ENCODE data around the gene OTUD5. TPM values are rescaled to one million over a fixed set of nuclear protein-coding genes. Genes with fewer than 3 reads are reported as not detected.

OTUD5 gene
- polyA plus RNA-seq, 3 donors = 8.4 to 75.0 (median 12.4) TPM

DNA sequence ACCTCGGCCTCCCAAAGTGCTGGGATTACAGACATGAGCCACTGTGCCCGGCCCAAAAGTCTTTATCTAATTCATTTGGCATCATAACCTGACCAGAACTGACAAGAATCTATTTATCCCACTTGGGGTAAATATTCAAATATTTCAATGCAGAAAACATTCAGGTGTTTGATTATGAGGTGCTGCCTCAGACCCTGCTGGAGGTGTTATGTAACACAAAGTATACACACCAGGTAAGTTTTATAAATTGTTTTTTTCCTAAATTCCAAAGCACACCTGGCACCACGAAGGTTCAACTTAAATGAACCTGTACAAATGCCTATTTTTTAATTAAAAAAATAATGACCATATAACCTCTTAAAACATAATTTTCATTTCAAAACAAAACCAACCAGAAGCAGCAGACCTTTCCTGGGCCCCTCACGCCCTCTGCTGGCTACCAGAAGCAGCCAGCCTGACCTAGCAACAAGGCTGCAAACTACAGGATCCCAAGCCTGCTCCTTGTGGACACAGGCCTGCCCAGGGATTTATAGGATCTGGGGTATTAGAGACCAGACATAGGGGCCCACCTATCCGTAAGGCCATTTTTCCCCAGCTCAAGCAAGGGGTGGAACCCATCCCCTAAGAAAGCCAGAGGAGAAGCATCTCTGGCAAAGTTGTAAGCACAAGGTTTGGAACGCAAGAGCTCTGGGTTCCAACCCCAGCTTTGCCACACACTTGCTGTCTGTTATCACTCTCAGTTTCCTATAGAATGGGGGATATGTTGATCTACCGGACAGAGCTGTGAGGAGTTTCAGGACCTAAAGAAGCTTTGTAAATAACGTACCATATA lies 11.7 kb downstream of the OTUD5 start:
- Histone ChIP-seq H4K20me1 (ENCODE audit: insufficient read depth, low read length) (peaks cover 52% of the 10 kb centered on the region), H3K9ac (ENCODE audit: insufficient read depth, low read length, poor library complexity, severe bottlenecking) (no peak overlapping the region), H3K36me3 (replicated peaks in 1 of 2; ENCODE audit: control insufficient read depth in 1 of 2, insufficient read depth in 2 of 2, low read length in 2 of 2) (peaks cover 11 to 44% of the 10 kb centered on the region in 2 donors), H3K27me3 (ENCODE audit: control insufficient read depth in 2 of 2, insufficient read depth in 2 of 2, low read length in 2 of 2) (no peaks in the 10 kb centered on the region), H2AFZ (ENCODE audit: insufficient read depth, low read depth, low read length, poor library complexity, severe bottlenecking) (no peak overlapping the region), H3K79me2 (ENCODE audit: insufficient read depth, low read length) (peaks cover 61% of the 10 kb centered on the region), H3K4me3 (replicated peaks in 1 of 3; ENCODE audit: low read depth in 2 of 3, low read length in 3 of 3) (no peak overlapping the region), H3K9me3 (replicated peaks in 1 of 2; ENCODE audit: control insufficient read depth in 1 of 2, insufficient read depth in 1 of 2, low read length in 2 of 2) (no peaks in the 10 kb centered on the region), H3K27ac (ENCODE audit: low read depth in 1 of 2, low read length in 2 of 2) (no peak overlapping the region), H3K4me2 (replicated peaks; ENCODE audit: extremely low read depth, low read length, poor library complexity, severe bottlenecking) (no peak overlapping the region), H3K4me1 (ENCODE audit: control insufficient read depth in 1 of 2, insufficient read depth in 2 of 2, low read length in 2 of 2) (no peaks in the 10 kb centered on the region)
- no peak overlapping the region for H3K4me3 Mint-ChIP-seq
- H3K36me3 Mint-ChIP-seq = peaks cover 23 to 46% of the 10 kb centered on the region in 2 donors
- H3K4me1 Mint-ChIP-seq = peaks cover 8% of the 10 kb centered on the region
- no peaks in the 10 kb centered on the region for H3K9me3 Mint-ChIP-seq
- H3K27me3 Mint-ChIP-seq (ENCODE audit: low read depth in 3 of 3) = peaks cover 0 to 3% (median 0%) of the 10 kb centered on the region in 3 donors
- intact Hi-C loops (cut with micrococcal nuclease) = loop anchor here (5.0 to 10.0 kb wide), 2 partner anchors 51 to 53 kb away; partner anchors contain the start of genes PQBP1 (in 1 of the 2) and TIMM17B (in 1 of the 2)
- no CpG with 5 or more reads among the region's 8 CpGs for WGBS (ENCODE audit: insufficient coverage)
- peak overlapping the region in 6 of 7 donors; percentile 30 to 81 (median 50) for H3K27ac Mint-ChIP-seq
- DNase-seq = peak; percentile 31 to 46 (median 42)
- peak; percentile 73 for TF ChIP-seq CTCF (IDR thresholded peaks at IDR 0.05)

DNA sequence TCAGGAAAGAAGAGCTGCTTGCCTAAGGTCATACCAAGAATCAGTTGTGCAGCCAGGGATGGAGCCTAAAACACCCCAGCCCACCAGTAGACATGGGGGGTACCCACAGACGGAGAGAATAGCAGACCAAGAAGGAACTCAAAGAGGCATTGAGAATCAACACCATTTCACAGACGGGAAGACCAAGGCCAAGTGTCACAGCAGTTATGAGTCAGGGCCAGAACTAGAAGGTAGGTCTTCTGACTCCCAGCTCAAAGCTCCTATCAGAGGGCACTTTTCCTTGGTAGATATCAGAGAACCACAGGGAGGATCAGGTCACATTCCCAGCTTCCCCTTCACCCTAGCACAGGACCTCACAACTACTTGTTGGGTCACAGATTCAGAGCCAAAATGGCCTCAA lies 14.5 kb downstream of the OTUD5 start:
- no peaks in the 10 kb centered on the region for H3K9me3 ChIP-seq (replicated peaks in 1 of 2; ENCODE audit: control insufficient read depth in 1 of 2, insufficient read depth in 1 of 2, low read length in 2 of 2)
- Mint-ChIP-seq H3K4me1 (peaks cover 26% of the 10 kb centered on the region), H3K27ac (peak overlapping the region in 3 of 7 donors; percentile 50 to 65 (median 59)), H3K4me3 (no peak overlapping the region), H3K9me3 (no peaks in the 10 kb centered on the region), H3K36me3 (peaks cover 32 to 47% of the 10 kb centered on the region in 2 donors), H3K27me3 (ENCODE audit: low read depth in 3 of 3) (peaks cover 0 to 3% (median 1%) of the 10 kb centered on the region in 3 donors)
- intact Hi-C loops (cut with micrococcal nuclease) = loop anchor here in 1 of 2 donors (10.0 kb wide), 1 partner anchor 48 kb away; the partner anchor contains the start of genes PQBP1 and TIMM17B
- peaks cover 35% of the 10 kb centered on the region for H4K20me1 ChIP-seq (ENCODE audit: insufficient read depth, low read length)
- no peak overlapping the region for H3K9ac ChIP-seq (ENCODE audit: insufficient read depth, low read length, poor library complexity, severe bottlenecking)
- WGBS (ENCODE audit: insufficient coverage) = 86% methylated on average over 1 of the region's 2 CpGs
- TF ChIP-seq CTCF (IDR thresholded peaks at IDR 0.05) = no peak
- H3K4me3 ChIP-seq (replicated peaks in 1 of 3; ENCODE audit: low read depth in 2 of 3, low read length in 3 of 3) = no peak overlapping the region
- H3K79me2 ChIP-seq (ENCODE audit: insufficient read depth, low read length) = peaks cover 61% of the 10 kb centered on the region
- no peak for DNase-seq
- no peaks in the 10 kb centered on the region for H3K27me3 ChIP-seq (ENCODE audit: control insufficient read depth in 2 of 2, insufficient read depth in 2 of 2, low read length in 2 of 2)
- peaks cover 13 to 20% of the 10 kb centered on the region in 2 donors for H3K4me1 ChIP-seq (ENCODE audit: control insufficient read depth in 1 of 2, insufficient read depth in 2 of 2, low read length in 2 of 2)
- H2AFZ ChIP-seq (ENCODE audit: insufficient read depth, low read depth, low read length, poor library complexity, severe bottlenecking) = no peak overlapping the region
- no peak overlapping the region for H3K4me2 ChIP-seq (replicated peaks; ENCODE audit: extremely low read depth, low read length, poor library complexity, severe bottlenecking)
- H3K36me3 ChIP-seq (replicated peaks in 1 of 2; ENCODE audit: control insufficient read depth in 1 of 2, insufficient read depth in 2 of 2, low read length in 2 of 2) = peaks cover 18 to 43% of the 10 kb centered on the region in 2 donors
- no peak overlapping the region for H3K27ac ChIP-seq (ENCODE audit: low read depth in 1 of 2, low read length in 2 of 2)

Measured in CD14-positive monocyte (primary cell).